GM18870 (cell line): ENCODE data around the gene PLEKHG5.

Experiments
- ATAC-seq: cut with Tn5 transposase; IDR thresholded peaks from one replicate; pipeline ENCODE4 v1.9.1; 2021; ENCODE audit warnings: moderate library complexity; ENCODE audit not compliant: unreplicated experiment

Gene PLEKHG5, protein sequence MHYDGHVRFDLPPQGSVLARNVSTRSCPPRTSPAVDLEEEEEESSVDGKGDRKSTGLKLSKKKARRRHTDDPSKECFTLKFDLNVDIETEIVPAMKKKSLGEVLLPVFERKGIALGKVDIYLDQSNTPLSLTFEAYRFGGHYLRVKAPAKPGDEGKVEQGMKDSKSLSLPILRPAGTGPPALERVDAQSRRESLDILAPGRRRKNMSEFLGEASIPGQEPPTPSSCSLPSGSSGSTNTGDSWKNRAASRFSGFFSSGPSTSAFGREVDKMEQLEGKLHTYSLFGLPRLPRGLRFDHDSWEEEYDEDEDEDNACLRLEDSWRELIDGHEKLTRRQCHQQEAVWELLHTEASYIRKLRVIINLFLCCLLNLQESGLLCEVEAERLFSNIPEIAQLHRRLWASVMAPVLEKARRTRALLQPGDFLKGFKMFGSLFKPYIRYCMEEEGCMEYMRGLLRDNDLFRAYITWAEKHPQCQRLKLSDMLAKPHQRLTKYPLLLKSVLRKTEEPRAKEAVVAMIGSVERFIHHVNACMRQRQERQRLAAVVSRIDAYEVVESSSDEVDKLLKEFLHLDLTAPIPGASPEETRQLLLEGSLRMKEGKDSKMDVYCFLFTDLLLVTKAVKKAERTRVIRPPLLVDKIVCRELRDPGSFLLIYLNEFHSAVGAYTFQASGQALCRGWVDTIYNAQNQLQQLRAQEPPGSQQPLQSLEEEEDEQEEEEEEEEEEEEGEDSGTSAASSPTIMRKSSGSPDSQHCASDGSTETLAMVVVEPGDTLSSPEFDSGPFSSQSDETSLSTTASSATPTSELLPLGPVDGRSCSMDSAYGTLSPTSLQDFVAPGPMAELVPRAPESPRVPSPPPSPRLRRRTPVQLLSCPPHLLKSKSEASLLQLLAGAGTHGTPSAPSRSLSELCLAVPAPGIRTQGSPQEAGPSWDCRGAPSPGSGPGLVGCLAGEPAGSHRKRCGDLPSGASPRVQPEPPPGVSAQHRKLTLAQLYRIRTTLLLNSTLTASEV

DNA sequence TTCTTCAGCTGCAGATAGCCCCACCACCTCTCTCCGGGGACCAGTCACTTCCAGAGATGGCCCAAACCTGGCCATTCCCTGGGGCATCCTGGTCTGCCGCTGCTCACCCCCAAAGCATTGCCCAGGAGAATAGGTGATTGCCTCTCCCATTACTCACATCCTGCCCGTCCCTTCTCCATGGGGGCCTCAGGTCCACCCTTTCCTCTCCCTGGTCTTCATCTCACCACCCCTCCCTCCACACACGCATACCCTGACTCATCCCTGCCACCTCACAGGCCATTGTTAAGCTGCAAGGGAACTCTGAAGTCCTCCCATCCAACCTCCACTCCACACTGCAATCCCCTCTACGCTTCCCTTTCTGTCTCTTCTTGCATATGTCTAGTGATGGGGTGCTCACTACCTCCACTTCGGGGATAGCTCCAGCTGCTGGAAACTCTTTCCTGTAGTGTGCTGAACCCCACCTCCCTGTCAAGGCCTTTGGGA is at the start of gene PLEKHG5:
Gene PLEKHG5, minus strand, starts transcription at position 188 of the 483 bp plus-strand sequence. CDS start 14,096 bp downstream, outside the sequence.
- ATAC-seq, result no peak

DNA sequence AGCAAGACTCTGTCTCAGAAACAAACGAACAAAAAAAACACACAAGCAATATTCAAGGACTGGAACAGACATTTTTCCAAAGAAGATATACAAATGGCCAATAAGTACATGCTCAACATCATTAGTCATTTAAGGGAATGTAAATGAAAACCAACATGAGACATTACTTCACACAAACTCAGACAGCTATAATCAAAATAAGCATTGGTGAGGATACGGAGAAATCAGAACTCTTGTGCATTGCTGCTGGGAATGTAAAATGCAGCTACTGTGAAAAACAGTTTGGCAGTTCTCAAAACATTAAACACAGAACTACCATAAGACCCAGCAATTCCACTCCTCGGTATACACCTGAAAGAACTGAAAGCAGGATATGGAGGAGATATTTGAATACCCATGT is 47.5 kb upstream of the PLEKHG5 start:
- ATAC-seq, result no peak

DNA sequence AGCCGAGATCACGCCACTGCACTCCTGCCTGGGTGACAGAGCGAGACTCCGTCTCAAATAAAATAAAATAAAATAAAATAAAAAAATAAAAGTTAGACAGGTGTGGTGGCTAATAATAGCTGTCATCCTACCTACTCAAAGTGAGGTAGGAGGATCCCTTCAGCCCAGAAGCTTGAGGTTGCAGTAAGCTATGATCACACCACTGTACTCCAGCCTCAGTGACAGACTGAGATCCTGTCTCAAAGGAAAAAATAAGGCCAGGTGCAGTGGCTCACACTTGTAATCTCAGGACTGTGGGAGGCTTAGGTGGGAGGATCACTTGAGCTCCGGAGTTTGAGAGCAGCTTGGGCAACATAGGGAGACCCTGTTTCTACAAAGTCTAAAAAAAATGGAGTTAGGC is 44.8 kb upstream of the PLEKHG5 start:
- no peak for ATAC-seq

DNA sequence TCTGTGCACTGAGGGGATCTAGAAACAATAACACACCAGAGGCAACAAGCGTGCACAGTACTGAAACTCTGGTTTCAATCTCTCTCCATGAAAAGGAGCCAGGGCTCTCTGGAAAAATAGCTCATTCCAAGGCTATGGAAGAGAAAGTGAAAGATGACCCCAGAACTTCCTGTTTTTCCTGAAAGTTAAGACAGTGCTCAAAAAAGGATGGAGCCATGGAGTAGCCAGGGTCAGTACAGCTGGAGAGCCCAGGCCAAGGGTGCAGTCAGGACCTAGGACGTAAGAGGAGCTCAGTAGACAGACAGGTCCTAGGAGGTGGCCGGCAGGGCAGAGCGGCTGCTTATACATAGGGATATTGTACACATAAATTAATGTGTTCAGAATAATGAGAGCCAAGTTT is 43.7 kb upstream of the PLEKHG5 start:
- ATAC-seq, result no peak

DNA sequence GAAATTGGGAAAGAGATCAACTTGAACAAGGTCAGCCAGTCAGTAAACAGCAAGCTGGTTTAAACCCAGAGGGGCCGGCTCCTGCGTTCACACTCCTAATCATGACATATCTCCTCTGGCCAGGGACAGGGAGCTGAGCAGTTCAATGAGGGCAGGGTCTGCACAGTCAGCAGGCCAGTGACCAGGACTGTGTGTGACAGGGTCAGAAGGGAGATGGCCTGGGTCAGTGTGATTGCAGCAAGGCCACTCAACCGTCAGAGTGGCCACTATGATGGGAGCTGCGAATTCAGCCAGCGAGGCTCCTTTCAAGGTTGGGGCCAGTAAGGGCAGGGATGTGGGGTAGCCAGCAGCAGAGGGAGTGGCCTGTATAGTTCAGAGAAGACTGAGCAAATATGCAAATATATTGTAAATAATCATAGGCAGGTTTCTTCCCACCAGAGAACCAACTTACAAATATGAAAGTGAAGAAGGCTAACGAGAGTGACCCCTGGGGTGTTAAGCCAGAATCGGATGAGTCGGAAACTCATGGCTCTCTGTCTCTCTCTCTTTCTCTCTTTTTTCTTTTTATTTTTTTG is 42.9 kb upstream of the PLEKHG5 start:
- no peak for ATAC-seq

DNA sequence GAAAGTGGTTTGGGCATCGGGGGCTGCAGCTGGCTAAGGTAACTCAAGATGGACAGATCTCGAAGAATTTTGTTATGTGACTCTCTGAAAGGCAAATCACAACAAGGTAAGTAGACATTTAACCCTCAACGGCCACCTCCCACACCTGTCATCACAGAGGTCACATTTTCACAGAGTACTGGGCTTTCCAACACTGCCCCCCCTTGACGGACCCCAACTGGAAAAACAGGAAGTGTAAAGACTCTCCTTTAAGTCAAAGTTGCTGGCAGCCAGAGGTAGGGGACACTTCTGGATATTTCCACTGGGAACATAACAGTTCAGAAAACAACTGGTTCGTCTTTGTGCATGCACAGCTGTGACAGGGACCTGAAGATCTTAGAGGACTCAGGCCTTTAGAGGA is 40.5 kb upstream of the PLEKHG5 start:
- ATAC-seq, result no peak

DNA sequence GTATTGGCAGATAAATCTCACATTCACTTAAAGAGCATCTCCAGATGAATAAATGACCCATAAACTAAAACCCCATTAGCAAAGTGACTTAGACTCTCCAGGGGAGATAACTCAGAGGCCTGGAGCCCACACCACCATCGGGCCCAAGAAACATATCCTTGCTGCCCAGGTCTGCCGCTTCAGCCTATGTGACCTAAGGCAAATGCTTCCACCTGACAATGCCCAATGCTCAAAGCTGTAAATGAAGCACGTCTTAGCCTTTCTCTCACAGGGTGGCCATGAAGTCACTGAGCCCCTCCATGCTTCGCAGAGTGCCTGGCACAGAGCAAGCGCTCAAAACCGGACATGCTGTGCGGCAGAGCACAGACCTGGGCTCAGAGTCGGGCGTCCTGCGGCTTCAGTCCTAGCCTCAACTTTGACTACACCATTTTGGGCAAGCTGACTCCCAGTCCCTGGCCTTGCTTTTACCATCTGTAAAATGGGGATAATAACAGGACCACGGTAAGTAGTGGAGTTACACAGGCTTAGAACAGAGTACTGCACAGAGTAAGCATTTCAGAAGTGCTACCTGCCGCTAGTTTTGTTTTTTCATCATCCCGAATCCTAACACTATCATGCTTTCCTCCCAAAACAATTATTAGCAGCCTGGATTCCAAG is 39.2 kb upstream of the PLEKHG5 start:
- no peak for ATAC-seq

DNA sequence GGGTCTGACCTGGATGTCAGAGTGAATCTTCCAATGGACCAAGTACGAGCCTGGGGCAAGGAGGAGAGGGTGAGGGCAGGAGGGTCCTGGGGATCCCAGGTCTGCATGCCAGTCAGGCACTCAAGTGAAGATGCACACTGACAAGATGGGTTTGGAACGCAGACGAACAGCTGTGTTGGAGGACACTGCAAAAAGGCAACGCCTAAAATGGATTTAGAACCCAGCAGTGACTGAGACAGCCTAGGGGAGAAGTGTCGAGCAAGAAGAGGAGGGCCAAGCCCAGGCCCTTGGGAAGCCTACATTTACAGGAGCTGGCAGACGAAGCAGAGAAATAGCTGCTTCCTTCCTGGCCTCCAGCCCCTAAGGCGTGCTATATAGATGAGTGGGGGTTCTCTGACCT is 37.0 kb upstream of the PLEKHG5 start:
- no peak for ATAC-seq

DNA sequence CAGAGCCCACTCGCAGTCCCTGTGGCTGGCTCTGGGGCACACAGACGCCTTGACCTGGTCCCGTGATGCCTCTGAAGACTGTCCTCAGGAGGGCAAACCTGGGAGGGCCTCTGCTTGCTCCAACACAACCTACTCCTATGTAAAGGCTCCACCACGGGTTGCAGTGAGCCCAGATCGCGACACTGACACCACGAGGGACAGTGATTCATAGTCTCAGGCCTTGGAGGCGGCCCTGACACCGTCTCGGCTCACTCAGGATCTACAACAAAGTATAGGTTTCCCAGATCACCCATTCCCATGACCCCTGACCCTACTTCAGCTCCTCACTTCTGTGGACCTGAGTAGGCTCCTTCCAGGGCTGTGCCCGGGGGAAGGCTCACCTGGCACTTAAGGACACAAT is 34.8 kb upstream of the PLEKHG5 start:
- no peak for ATAC-seq

DNA sequence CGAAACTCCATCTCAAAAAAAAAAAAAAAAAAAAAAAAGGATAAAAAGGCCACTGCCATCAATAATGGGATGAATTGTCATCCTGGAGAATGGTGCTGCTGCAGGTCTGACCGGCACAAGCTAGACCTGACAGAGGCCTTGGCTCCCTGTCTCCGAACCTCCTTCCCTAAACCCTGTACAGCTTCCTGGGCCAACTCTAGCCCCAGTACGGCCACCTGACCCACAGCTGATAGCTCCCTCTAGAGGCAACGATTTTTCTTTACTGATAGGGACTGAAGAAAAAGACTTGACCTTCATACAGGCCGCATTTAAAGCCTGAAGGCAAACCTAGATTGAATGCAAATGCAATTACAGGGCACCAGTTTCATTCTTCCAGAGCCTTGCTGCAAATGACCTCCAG is 32.1 kb upstream of the PLEKHG5 start:
- no peak for ATAC-seq

DNA sequence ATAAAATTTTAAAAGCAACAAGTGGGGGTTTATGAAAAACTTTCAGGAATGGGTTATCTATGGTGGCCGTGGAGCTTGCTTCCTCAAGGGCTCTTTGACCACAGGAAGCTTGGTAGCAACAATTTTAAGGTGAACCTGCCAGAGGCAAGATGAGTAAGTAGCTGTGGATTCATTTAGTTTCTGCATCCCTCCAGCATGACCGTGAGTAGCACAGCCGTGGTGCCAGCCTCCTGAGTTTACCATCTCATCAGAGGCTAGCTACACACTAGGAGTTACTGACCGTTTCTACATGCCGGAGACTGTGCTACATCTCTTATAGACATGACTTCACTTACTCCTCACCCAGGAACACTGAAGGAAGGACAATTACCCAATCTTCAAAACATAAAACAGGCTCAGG is 30.1 kb upstream of the PLEKHG5 start:
- ATAC-seq, result no peak

DNA sequence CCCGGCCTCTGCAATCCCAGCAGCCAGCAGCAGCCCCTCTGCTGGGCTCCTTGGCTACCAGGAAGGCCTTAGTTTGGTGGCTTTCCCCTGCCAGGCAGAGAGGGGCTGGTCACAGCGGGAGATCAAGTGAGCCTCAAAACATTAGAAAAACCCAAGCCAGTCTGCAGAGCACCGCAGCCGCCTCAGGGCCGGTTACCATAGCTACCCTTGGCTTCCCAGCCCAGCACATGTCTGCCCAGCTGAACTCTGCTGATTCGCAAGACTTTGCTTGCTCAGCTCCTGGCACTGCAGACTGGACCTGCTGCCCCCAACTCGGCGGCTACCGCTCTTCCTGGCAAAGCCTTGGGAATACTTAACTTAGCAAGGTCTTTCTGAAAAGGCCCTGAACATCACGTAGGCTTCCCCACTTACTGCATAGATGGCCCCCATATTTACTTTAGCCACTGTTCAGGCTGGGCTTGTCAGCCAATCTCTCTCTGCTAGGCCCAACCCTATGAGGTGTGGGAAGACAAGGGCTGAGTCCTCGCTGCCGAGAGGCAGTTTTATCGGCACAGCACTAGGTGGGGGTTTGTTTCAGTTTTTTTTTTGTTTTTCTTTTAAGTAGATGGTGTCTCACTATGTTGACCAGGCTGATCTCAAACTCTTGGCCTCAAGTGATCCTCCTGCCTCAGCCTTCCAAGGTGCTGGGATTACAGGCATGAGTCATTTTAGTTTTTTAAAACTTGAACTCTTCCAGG is 28.6 kb upstream of the PLEKHG5 start:
- no peak for ATAC-seq

DNA sequence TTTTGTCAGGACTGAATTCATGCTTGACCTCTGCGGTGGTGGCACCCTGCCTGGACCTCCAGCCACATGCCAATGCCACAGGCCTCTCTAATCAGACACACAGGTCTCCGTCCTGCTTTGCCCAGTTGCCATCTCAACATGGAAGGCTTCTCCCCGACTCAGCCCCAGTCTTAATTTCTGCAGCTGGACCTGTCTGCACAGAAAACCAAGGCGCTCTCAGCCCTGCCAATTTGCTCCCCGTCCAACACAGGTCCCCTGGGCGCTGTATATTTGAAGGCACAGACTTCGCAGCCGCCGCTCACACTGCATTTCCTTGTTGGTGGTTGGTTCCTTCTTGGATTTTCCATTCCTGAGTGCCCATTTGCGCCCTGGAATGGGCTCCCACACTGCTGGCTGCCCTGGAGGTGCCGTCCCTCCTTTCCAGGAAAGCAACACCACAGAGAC is 28.0 kb upstream of the PLEKHG5 start:
- no peak for ATAC-seq

DNA sequence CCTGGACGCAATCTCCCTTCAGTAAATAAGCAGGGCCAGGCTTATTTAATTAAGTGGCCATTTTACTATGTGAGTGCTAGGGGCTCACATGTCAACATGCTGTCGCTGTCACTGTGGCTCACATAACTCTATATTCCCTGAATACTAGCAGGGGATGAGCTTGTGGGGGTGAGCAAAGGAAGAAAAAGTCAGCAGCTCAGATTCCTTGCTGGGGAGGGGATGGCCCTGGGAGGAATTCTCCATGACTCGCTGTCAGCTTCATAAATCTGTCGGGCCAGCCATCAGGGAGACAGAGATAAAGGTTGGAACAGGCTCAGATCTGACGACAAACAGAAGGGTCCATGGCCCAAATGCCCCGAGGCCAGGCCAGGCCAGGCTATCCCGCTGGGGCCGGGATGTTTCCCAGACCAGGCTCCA is 26.0 kb upstream of the PLEKHG5 start:
- no peak for ATAC-seq

DNA sequence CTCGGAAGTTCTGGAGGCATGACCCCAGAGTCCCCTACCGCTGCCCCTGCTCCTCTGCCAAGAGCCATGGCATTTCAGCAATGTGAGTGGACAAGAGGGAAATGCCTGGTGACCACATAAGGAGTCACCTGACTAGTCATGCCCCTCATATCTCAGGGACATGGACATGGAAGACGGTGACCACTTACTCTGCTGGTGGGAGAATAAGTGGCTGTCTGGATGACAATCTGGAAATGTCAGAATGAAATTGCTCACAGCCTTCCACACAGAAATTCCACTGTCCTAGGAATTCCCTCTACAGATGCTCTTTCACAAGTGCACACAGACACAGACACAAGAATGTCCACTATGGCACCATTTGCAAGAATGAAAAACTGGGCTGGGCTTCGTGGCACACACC is 24.3 kb upstream of the PLEKHG5 start:
- ATAC-seq, result no peak

DNA sequence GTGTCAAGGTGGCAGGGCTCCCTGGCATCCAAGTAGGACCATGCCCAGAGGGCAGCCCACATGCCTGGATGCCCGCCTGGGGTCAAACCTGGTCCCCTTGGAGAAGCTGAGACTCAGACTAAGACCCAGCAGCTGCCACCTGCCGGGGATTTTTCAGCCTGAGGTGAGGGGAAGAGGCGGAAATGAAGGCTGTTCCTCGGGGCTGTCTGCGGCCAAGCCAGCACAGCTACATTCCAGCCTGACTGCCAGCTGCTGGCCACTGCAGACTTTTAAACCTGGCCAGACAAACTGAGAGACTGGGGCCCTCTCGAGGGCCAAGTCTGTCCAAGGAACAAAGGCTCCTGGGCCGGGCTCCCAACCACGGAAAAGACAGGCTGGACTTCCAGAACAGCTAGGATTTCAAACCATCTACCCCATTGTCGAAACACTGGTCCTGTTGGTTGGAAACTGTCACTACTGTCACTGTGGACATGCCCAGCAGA is 21.9 kb upstream of the PLEKHG5 start:
- no peak for ATAC-seq

DNA sequence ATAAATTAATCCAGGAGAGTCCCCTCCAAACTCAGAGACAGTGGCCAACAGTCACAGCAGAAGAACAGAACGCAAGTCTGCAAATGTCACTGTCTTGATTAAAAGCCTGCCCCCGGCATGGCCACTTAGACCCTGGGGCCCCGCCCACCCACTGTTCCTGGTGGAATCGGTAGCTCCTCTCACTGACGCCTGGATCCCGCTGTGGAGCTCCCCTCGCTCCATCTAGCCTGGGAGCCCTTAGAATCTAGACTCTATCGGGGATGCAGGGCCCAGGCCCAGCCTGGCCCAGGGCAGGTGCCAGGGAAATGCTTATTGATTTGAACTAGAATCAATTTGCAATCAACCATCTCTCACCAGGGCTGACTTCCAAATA is 21.4 kb upstream of the PLEKHG5 start:
- no peak for ATAC-seq

DNA sequence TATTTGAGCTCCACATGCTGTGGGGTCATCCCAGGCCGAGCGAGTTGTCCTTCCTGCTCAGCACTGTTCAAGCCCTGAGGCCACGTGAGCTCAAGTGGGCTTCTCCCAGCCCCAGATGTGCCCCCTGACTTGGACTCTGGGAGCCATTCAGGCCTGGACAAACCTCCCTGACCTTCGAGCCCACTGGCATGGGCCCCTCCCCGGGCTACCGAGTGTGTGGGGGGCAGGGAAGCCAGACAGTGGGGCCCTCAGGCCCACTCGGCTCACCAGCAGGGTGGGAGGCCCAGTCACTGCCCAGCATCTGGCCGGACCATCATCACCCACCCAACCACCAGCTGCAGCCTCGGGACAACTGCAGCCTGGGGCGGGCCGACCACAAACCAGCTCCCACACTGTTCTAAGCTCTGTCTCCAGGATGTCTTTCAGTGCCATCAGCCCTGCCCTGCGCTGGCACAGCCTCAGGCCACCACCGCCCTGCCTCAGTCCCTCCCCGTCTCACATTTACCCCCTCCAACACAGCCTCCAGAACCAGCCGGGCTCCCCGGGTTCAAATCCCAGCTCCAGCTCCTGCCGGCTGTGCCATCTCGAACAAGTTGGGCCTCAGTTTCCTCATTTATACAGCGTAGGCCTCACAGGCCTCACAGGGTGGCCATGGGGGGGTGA is 20.9 kb upstream of the PLEKHG5 start:
- no peak for ATAC-seq

DNA sequence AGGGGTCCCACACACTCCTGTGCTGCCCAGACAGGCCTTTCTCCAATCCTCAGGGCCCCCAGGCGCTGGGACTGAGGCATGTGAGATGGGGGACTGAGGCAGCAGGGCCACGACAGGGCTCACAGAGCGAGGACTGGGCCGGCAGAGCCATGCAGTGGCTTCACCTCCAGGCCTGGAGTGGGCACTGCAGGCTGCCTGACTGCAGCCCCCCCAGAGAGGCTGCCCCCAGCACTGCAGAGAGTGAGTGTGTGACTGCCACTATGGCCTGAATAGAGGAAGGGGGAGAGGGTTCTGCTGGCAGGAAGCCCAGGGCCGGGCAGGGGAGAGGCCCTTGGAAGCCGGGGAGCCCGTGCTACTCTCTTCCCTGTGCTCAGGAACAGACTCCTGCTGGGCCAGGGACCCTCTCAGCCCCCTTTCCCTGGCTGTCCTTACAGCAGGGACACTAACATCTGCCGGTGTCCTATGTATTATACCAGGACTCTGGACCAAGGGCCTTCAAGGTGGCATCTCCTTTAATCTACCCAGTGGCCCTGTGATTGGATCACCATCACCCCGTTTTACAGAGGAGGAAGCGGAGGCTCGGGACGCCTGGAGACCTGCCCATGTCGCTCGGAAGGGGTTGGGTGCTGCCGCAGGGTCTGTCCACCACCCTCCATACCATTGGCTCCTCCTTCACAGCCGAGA is 20.2 kb upstream of the PLEKHG5 start:
- ATAC-seq, result no peak
